Measurements from ENCODE around the gene MRPL11.

Gene MRPL11

DNA sequence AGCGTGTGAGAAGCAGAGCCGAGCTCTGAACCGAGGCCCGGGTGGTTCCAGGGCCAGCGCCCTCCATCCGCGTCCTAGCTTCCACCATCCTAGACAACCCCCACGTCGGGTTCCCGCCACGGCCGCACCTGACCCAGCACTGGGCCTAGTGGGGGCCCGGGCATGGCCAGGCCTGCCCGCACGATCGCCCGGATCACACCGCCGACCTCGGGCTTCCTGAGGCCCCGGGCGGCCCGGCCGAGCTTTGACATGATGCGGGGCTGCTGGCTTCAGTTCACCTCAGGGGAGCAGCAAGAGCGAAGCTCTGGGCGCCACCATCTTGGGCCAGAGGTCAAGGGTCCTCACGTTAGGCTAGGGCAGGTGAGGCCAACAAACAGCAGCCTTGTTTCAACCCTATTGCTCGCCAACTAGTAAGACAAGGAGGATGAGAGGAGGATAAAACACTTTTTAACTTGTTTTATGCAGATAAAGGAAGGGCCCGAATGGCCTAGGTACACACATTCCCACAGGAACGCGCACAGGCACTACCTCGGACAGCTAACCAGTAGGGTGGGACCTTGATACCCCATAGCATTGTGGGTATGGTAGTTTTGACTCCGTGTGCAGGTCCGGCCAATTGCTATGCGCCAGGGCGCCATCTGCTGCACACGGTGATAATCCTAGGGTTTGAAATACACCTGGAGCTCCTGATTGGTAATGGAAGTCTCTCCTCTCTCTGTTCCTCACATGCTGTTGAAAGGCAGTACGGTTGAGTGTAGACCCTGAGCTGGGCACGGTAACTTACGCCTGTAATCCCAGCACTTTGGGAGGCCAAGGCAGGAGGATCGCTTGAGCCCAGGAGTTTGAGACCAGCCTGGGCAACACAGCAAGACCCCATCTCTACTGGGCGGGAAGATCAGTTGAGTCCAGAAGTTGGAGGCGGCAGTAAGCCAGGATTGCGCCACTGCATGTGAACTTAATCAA is at the start of gene MRPL11:
Gene MRPL11, minus strand, starts transcription at position 345 of the 963 bp plus-strand sequence. Its CDS starts 94 bp downstream, at position 251.
- DNase-seq = peak; percentile 93

DNA sequence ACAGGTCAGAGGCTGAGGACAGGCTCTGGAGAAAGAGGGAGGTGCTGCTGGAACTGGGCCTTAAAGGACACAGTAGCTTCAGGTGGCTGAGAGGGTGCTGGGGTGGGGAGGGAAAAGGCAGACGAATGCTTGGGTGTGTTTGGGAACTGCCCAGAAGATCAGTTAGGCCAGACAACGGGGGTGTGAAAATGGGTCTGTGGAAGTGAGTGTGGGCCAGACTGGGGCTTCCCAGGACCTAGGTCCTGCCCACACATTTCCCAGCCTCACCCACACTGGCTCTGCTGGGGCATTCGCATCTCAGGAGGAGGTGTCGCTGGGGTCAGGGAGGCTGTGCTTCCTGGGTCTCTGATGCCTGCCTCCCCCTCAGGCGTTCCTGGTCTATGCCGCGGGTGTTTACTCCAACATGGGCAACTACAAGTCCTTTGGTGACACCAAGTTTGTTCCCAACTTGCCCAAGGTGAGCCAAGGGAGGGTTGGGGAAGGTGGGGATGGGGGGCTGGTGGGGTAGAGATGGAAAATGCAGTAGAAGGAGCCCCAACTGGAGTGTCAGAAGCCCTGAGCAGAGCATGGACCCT is 46.2 kb upstream of the MRPL11 start:
- DNase-seq = no peak

DNA sequence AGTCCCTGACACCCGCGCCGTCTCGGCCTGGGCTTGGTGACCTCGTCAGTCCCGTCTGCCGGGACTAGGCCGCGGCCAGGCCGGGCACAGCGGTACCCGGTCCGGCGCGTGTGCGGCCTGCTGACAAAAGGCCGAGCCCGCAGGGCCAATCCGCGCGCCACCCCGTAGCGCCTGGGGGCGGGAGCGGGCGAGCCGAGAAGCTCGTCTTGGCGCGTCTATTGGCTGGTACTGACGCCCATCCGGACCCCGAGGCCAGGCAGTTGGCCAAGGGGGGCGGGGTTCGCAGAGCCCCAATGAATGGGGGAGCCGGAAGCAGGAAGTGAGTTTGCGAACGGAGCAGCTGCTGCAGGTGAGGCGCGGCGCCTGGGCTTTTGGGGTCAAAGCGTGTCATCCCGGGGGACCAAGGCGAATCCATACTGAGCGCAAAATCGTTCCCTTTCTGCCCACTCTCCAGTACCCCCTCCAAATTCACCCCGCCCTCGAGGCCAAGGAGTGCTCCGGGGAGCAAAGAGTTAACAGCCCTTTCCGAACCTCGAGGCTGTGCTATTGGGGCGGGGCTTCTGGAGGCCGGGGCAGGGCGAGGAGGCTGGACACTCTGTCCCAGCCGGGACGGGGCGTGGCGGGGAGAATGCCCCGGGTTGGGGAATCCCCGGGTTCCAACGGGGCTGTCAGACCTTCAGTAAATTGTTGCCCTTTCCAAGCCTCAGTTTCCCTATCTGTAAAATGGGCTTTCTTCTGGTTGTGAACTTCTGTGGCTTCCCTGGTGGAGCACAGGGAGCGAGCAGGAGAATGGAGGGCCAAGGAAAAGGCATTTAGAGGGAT is 41.7 kb upstream of the MRPL11 start, which contains the start of gene DPP3:
Gene DPP3, plus strand, starts transcription at position 318 of the 822 bp plus-strand sequence. CDS start 1,767 bp downstream, outside the sequence.
- DNase-seq = peak; percentile 98

DNA sequence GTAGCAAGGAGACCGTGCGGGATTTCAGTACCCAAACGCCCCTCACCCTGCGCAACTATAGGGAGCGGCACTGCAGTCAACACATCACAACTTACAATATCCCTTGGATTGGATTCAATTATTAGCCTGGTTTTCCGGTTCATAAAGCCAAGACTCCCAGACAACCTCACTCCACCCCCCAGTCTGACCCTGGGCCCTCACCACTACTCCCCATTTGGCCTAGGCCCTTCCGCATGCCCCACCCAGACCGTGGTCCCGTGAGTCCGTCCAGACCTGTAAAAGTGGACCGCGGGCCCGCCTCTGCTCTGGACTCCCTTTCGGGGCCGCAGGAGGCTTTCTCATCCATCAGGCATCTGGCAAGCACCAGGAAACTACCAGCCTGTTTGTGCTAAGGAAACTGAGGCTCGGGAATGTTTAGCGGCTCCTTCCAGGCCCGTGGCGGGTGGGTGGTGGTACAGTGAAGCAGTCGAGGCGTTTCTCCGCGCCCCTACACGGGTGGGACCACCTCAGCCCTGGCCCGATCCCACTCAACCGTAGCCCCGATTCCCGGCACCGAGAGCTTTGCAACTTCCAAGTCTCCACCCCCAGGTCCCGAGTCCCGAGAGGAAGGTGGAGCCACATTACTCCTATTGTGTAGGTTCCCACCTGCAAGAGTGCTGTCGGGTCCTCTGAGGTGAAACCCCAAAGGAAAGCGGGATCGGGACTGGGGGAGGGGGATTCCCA is 40.9 kb upstream of the MRPL11 start:
- peak; percentile 45 for DNase-seq

DNA sequence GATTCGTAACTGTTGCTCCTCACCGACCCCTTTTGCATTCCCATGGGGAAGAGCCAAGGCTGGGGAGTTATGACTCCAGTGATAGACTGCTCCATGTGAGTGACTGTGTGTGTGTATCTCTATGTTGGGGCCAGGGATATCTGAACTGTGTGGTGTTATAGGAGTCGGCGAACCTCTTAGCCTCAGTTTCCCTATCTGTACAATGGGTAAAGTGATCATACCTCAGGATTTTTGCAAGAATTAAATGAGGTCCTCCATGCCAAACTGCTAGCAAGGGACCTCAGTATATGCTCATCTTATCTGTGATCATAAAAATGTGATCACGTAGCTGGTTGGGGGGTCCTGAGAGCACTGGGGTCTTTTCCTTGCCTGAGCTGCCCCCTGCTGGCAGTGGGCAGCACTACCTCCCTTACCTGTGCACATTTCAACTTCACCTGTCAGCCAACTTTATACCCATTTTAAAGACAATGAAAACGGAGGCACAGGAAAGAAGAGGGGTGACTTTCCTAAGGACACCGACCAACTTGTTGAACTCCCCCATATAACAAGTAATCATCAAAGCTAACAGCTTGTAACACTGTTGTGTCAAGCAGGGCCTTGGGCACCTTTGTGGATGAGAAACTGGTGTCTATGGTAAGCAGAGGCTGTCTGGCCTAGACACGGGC is 40.2 kb upstream of the MRPL11 start:
- no peak for DNase-seq

DNA sequence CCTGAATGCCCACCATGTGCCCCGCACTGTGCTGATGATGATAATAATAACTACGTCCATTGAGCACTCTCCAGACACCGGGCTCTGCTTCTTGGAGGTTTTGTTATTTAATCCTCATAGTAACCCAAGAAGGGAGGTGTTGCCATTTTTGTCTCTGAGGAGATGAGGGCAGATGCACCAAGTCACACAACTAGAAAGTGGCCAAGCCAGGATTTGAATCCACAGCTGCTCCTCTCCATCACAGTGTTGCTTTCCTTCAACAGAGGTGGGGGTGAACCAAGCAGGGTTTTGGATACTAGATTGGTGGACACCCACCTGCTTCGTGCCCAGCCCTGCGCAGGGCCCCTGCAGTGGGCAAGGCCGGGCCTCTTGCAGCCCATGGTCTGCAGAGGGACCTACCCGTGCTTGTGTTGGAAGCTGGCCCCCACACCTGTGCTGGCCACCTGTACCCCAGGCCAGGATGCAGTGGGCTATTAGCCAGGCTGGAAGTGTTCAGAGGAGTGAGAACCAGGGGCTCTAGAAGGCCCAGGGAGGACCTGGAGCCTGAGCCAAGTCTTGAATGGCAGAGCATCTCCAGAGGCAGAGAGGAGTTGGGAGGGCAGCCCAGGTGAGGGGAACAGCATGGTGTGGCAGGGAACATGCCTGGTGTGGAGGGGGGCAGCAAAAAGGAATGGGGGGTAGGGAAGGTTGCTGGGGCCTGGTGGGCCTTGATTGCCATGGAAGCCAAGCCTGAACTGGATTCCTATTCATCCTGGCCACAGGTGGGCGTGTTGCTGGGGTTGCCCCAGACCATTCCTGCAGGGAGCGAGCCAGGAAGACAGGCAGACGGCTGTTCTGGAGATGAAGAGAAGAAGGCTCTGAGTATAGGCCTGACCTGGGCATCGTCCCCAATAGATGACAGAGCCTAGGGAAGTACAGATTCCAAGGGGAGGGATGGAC is 38.9 kb upstream of the MRPL11 start:
- no peak for DNase-seq

DNA sequence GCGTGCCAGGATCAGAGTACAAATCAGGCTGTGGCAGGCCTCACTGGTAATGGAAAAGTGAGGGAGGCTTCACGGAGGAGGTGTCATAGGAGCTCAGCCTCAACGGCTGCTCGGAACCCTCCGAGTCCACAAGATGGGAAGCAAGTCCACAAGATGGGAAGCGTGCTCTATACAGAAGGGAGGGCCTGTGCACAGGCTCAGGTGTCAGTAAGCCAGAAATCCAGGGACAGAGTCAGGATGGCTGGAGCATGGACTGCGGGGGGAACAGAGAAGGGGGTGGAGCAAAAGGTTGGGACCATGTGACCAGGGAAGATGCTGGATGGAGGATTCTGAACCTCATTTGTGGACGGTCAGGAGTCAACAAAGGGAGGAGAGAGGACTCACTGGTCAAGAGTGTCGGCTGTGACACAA is 38.2 kb upstream of the MRPL11 start:
- DNase-seq = no peak

DNA sequence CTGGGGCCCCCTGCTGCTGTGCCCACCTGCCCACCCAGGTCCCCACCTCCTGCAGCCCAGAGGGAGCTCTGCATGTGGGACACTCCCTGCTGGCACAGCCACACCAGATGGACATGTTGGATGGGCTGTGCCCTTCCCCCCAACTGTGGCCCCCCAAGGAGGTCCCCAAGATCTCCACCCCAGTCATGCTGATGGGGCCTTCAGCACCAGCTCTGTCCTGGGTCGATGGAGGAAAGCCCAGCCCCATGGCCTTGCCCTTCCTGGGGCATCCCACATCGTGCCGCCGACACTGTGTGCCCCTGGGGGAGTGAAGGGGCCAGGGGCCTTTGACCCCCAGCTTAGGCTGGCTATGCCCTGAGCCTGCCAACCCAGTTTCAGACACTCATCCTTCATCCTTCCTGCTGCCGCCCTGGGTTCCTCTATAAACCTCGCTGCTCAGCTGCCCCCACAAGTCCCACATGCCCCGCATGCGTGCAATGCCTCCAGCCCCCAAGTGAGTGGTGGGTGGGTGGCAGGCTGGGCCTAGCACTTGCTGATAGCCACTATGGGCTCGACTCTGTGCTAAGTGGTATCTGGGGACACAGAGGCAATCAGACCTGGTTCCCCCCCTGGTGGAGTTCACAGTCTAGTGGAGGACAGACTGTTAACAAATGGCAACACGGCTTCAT is 37.7 kb upstream of the MRPL11 start:
- DNase-seq = no peak

DNA sequence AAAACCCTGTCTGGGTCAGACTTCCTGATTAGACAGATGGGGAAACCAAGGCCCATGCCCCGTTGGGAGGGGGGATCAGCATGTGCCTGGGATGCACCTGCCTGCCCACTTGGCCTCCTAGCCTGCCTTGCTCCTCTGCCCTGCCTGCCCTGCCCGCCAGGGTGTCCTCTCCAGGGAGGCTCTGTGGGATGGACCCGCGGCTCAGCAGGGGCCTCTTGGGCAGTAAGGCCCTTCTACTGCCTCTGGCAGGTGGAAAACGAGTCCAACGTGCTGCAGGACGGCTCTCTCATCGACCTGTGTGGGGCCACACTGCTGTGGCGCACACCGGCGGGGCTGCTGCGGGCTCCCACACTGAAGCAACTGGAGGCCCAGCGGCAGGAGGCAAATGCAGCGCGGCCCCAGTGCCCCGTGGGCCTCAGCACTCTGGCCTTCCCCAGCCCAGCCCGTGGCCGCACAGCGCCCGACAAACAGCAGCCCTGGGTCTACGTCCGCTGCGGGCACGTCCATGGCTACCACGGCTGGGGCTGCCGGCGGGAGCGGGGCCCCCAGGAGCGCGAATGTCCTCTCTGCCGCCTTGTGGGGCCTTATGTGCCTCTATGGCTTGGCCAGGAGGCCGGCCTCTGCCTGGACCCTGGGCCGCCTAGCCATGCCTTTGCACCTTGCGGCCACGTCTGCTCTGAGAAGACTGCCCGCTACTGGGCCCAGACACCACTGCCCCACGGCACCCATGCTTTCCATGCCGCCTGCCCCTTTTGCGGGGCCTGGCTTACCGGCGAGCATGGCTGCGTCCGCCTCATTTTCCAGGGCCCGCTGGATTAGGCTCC is 36.9 kb upstream of the MRPL11 start:
- DNase-seq = no peak

DNA sequence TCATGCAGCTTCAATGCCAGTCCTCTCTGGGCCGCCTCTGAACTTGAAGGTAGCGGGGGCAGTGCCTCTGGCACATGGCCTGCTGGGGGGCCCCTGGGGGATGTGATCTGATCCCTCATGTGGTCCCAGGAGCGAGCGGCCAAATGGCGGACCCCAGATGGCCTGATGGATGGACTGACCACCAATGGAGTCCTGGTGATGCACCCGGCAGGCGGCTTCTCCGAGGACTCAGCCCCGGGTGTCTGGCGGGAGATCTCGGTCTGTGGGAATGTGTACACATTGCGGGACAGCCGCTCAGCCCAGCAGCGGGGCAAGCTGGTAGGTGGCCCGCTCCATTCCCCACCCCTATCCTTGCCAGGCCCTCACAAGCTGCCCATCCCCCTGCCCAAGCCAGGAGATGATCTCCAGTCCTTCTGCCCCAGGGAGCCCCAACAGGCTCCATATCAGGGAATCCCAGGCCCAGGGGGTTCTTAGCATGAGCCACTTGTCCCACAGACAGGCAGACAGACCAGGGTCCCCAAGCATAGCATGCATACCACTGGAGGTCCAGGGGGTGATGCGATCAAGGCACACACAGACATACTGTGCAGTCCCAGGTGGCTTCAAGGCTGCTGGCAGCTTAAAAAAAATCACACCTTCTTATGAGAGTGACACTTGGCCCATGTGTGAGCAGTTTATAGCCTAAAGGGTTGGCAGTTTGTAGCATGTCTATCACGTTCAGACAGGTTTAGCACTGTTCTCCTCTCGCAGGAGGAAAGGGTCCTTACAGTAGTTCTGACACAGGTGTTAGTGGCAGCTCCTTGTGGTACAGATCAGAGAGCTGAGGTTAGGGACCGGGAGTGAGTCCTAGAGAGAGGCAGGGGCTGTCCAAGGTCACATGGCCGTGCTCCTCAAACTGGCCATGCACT is 35.2 kb upstream of the MRPL11 start:
- no peak for DNase-seq

DNA sequence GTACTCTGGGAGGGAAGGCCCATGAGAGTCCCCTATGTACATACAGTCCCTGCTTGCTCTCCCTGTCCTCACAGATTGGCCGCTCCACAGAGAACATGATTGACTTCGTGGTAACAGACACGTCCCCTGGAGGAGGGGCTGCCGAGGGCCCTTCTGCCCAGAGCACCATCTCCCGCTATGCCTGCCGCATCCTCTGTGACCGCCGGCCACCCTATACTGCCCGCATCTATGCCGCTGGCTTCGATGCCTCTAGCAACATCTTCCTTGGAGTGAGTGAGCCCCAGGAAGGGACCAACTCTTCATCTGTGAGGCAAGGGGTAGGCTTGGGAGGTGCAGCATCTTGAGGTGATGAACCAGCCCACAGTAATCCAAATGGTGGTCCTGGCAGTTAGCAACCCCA is 34.5 kb upstream of the MRPL11 start:
- DNase-seq = no peak

DNA sequence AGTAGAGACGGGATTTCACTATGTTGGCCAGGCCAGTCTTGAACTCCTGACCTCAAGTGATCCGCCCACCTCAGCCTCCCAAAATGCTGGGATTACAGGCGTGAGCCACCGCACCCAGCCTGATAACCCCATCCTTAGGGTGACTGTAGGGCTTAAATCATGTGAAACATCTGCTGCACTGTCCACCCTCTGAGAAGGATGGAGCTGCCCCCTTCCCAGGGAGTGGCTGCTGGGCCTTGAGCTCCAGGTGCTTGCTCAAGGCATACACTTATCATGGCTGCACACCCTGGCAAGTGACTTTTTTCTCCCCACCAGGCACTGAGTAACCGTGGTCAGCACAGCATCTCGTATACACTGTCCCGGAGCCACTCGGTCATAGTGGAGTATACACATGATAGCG is 33.4 kb upstream of the MRPL11 start:
- no peak for DNase-seq

DNA sequence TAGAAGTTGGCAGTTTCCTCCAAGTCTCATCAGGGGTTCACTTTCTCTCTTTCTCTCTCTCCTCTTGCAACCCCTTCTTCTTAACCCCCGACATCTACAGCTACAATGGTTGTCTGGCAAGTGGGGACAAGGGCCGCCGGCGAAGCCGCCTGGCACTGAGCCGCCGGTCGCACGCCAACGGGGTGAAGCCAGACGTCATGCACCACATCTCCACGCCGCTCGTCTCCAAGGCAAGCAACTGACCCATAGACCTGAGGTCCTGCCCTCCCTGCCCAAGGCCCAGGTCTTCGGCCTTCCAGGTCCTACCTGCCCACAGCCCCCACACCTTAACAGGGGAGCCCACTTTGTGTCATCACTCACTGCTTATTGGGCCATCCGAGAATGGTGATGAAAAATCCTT is 32.5 kb upstream of the MRPL11 start:
- DNase-seq = no peak

DNA sequence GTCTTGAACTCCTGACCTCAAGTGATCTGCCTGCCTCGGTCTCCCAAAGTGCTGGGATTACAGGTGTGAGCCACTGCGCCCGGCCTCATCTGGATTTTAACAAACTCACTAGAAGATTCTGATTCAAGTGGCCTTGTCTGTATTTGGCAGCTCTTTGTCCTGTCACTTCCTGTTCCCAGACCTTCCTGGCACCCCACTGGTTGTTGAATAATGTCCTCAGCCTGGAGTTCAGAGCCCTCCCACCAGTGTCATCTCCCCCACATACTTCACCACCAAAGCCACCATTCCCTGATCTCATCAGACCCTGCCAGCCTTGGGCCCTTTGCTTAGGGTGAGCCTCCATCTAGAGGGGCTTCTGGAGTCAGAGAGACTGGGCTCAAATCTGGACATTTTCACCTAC is 31.4 kb upstream of the MRPL11 start:
- no peak for DNase-seq

DNA sequence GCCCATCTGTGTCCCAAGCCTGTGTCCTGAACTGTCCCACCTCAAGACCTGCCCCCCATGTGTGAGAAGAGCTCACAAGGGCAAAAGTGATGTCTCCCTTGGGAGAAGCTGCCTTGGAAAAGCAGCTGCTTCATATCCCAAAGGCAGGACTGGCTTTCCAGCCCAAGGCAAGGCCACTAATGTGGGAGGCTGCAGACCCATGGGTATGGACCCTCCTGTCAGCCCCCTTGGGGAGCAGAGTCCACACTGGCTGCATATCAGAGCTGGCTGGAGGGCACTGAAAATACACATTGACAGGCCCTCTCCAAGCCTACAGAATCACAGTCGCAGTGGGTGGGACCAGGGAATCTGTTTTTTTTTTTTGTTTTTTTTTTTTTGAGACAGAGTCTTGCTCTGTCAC is 30.8 kb upstream of the MRPL11 start:
- no peak for DNase-seq

DNA sequence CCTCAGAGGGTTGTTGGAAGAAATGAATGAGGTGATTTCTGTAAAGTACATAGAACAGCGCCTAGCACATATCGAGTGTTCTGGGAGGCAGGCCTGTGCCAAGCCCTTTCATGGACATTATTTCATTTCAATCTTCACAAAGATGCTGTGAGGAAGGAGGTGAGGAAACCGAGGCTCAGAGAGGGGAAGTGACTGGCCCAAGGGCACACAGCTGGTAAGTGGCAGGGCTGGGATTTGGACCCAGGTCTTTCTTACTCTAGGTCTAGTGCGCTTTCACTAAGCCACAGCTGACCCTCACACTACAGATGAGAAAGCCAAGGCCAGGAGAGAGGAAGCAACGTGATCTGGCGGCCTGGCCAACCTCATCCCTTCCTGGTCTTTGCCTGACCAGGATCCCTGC is 30.0 kb upstream of the MRPL11 start:
- DNase-seq = no peak

DNA sequence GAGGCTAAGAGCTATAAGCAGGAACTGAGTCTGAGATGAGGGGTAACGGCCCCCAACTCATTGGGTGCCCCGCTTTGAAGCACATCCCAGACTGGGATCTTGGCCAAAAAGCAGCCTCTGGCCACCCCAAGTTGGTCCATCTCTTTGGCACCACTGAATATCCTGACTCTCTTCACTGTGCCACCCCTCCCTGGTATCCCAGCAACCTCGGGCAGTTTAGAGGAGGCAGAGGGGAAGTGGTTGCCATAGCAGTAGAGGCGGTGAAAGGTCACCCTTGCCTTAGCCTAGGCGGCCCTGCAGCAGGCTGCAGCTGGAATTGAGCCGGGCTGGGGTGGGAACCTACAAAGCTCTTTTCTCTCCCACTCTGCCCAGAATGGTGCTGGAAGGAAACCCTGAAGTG is 29.1 kb upstream of the MRPL11 start:
- DNase-seq = no peak

DNA sequence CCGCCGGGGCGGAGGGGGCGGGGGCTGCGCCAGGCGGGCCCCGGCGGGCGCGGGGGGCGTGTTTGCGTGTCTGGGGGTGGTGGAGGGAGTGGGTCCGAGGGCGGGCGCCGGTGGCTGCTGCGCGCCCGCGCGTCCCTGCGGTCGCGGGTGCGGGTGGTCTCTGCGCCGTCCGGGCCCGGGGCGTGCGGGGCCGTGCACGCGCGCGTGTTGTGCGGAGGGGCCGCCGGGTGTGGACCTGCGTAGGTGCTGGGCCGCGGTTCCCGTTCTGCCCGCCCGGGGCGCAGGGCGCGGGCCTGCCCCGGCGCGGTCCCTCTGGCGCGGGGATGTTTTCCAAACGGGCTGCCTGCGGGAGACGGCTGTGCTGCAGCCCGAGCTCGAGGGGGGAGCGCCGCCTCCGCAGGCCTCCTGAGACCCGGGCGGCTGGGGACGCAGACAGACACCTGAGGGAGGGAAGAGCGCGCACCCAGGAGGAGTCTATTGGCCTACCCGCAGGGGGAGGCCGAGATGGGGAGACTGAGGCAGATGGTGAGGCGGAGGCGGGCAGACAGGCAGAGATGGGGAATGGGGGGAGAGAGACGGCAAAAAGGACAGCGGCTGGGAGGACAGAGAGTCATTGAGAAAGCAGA is 28.5 kb upstream of the MRPL11 start:
- peak; percentile 40 for DNase-seq
